Measurements from ENCODE around the gene IRS2. TPM values are rescaled to one million over a fixed set of nuclear protein-coding genes. Genes with fewer than 3 reads are reported as not detected.

The IRS2 gene
- total RNA-seq, 1 experiment from 2014 or later, result 9.2 TPM

DNA sequence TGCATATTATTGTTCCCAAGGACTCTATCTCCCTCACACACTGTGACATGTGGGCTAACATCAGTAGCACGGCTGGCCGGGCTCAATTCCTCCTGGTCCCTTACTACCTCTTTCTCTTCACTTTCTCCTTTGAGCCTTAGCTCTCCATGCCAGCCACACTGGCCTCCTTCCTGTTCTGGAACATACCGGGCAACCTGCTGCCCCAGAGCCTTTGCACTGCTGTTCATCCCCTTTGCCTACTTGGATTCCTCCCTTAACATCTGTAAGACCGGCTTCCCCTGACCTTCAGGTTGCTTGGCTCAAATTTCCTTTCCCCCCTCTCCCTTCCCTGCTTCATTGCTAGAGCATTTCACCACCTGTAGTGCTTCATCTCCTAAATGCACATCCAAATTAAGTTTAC, 17.1 kb downstream of the IRS2 start (continued):
- TF ChIP-seq POLR2AphosphoS5 (IDR thresholded peaks at IDR 0.05; ENCODE audit: low read depth, low read length), result no peak
- no peak for TF ChIP-seq TCF7L2 (IDR thresholded peaks at IDR 0.05; ENCODE audit: borderline replicate concordance, extremely low read depth, insufficient read depth, insufficient read length)
- no peak for TF ChIP-seq EZH2 (IDR thresholded peaks at IDR 0.05)
- no peak for TF ChIP-seq ELF1 (IDR thresholded peaks at IDR 0.05; ENCODE audit: borderline replicate concordance, low read depth)
- no peak for TF ChIP-seq SIN3A (IDR thresholded peaks at IDR 0.05; ENCODE audit: low read depth)
- TF ChIP-seq RAD21 (IDR thresholded peaks at IDR 0.05; ENCODE audit: low read depth), result no peak

GRCh38 chr13:109768616-109769015, 17.8 kb downstream of the IRS2 start:
- Histone ChIP-seq H3K9me3 (ENCODE audit: control insufficient read depth in 1 of 2, insufficient read depth in 1 of 2, low read depth in 1 of 2, low read length in 2 of 2) (no peaks in the 10 kb centered on the region), H3K27ac (ENCODE audit: low read depth, low read length) (no peak overlapping the region), H3K9me2 (ENCODE audit: insufficient read depth) (no peaks in the 10 kb centered on the region), H4K20me1 (ENCODE audit: insufficient read depth) (no peaks in the 10 kb centered on the region), H3K79me2 (ENCODE audit: insufficient read depth, low read length) (peaks cover 28% of the 10 kb centered on the region; the same call in 1 of the 2 replicates), H3K4me3 (replicated peaks in 1 of 2; ENCODE audit: low read depth in 1 of 2, low read length in 2 of 2) (no peak overlapping the region), H2AFZ (ENCODE audit: low read depth, low read length, poor library complexity, severe bottlenecking) (no peak overlapping the region), H3K4me1 (ENCODE audit: control insufficient read depth in 1 of 2, insufficient read depth in 2 of 2, low read length in 2 of 2) (peaks cover 18 to 30% of the 10 kb centered on the region in 2 experiments), H3K36me3 (ENCODE audit: control insufficient read depth in 1 of 2, insufficient read depth in 2 of 2, low read length in 2 of 2) (no peaks in the 10 kb centered on the region), H3K4me2 (ENCODE audit: low read length) (no peak overlapping the region), H3K9ac (ENCODE audit: low read length) (no peak overlapping the region), H3K27me3 (ENCODE audit: insufficient read depth, low read length) (no peaks in the 10 kb centered on the region)
- no peak for ATAC-seq
- ChIA-PET POLR2A (no interaction called here), CTCF (no interaction called here), RAD21 (ENCODE audit: low non-redundant PET in 1 of 2, low total read pairs in 2 of 2, uncharacterized antibody in 2 of 2, unreplicated experiment in 2 of 2) (no interaction called here)
- DNase-seq (ENCODE audit: low read depth, low spot score), result no peak
- intact Hi-C loops (cut with micrococcal nuclease), result no loop called here
- BruUV-seq (replicated peaks), result no TSS peak
- TF ChIP-seq CBX3 (IDR thresholded peaks at IDR 0.05; ENCODE audit: low read depth), result no peak
- no peak for TF ChIP-seq EGR1 (IDR thresholded peaks at IDR 0.05; ENCODE audit: low read depth)
- TF ChIP-seq SP1 (IDR thresholded peaks at IDR 0.05; ENCODE audit: low read depth), result no peak
- no peak for TF ChIP-seq RAD21 (IDR thresholded peaks at IDR 0.05; ENCODE audit: low read depth)
- no peak for TF ChIP-seq POLR2AphosphoS5 (IDR thresholded peaks at IDR 0.05; ENCODE audit: low read depth, low read length)
- no peak for TF ChIP-seq ZFX (IDR thresholded peaks at IDR 0.05)
- no peak for TF ChIP-seq ZNF274 (IDR thresholded peaks at IDR 0.05; ENCODE audit: low read depth, low read length)
- no peak for TF ChIP-seq REST (IDR thresholded peaks at IDR 0.05; ENCODE audit: low read depth)
